MM.1S (cell line): ENCODE results near the gene EIF5B.

Experiments used
- CTCF ChIP-seq: fragments of 300-600 bp; sonication (generic); IDR thresholded peaks from 2 replicates; pipeline ENCODE4 v1.5.1; 2016; ENCODE audit warnings: antibody characterized with exemption, low read length, mixed read lengths
- EZH2 ChIP-seq: fragments of 300-600 bp; sonication (generic); optimal IDR thresholded peaks from 2 replicates; pipeline ENCODE3; 2017; ENCODE audit warnings: low read depth, mild to moderate bottlenecking, antibody characterized with exemption, low read length, mixed read lengths
- EZH2phosphoT487 ChIP-seq: fragments of 300-600 bp; sonication (generic); IDR thresholded peaks from 2 replicates; pipeline ENCODE4 v1.6.1; 2018; ENCODE audit warnings: antibody characterized with exemption, low read length

- TF ChIP-seq CTCF (no peak), EZH2 (no peak), EZH2phosphoT487 (no peak)
Measured at GRCh38 chr2:99422599-99422998, 85.4 kb downstream of the EIF5B start.
